B cell (primary cell): ENCODE data around the gene CCDC177. TPM values are rescaled to one million over a fixed set of nuclear protein-coding genes. Genes with fewer than 3 reads are reported as not detected.

Source experiments
- ATAC-seq: fragments of 200-7000 bp; cut with Tn5 transposase; one replicate; pipeline ENCODE4 v1.10.0; 2021; ENCODE audit warnings: low read depth, mild to moderate bottlenecking, moderate number of reproducible peaks, moderate library complexity
- CTCF ChIA-PET: fragments of 350-600 bp; sonication (Branson Sonifier 250); formaldehyde crosslinking; loops from one replicate; lab custom pipeline; 2021; ENCODE audit warnings: antibody characterized with exemption, inconsistent platforms; lab: Charles Lee
- POLR2A ChIA-PET: fragments of 350-600 bp; sonication (Branson Sonifier 250); formaldehyde crosslinking; loops from one replicate; lab custom pipeline; 2021; ENCODE audit warnings: antibody characterized with exemption; lab: Charles Lee
- DNase-seq: peaks from one replicate; pipeline ENCODE4 v3.0.0; 2013
- H2AFZ ChIP-seq: 2 replicates; pipeline ENCODE4 v1.6.1; 2012; ENCODE audit warnings: mild to moderate bottlenecking, low read depth, low read length; ENCODE audit not compliant: insufficient read depth, poor library complexity, severe bottlenecking
- H3K27ac ChIP-seq, 2 donors: 1 replicate in 1 of 2; 2 replicates in 1 of 2; pipeline ENCODE4 v1.5.1; 2012 to 2013; ENCODE audit warnings: low read length in 2 of 2, mild to moderate bottlenecking in 2 of 2, moderate library complexity in 1 of 2
- H3K27me3 ChIP-seq, 4 experiments: fragments of 200-600 bp in 1 of 4; sonication (generic) in 1 of 4; replicated peaks in 1 of 4; 1 replicate in 2 of 4; 2 replicates in 2 of 4; pipeline versions ENCODE4 v1.6.1 to v1.7.0; 2013 to 2016; ENCODE audit warnings: low read length in 3 of 4, mild to moderate bottlenecking in 2 of 4, mixed read lengths in 1 of 4, moderate library complexity in 1 of 4; ENCODE audit not compliant: insufficient read depth in 4 of 4, control insufficient read depth in 3 of 4; ENCODE audit errors: control extremely low read depth in 1 of 4
- H3K36me3 ChIP-seq, 2 experiments: replicated peaks in 1 of 2; 1 replicate in 1 of 2; 2 replicates in 1 of 2; pipeline versions ENCODE4 v1.6.1 to v1.7.1; 2013; ENCODE audit warnings: low read length in 1 of 2; ENCODE audit not compliant: insufficient read depth in 2 of 2, control insufficient read depth in 1 of 2; ENCODE audit errors: control extremely low read depth in 1 of 2, extremely low read depth in 1 of 2
- H3K4me1 ChIP-seq, 2 donors: fragments of 200-600 bp in 1 of 2; sonication (generic) in 1 of 2; 1 replicate in 1 of 2; 2 replicates in 1 of 2; pipeline versions ENCODE4 v1.5.1 to v1.6.1; 2013 to 2017; ENCODE audit warnings: low read length in 2 of 2; ENCODE audit not compliant: control insufficient read depth in 2 of 2, insufficient read depth in 2 of 2
- H3K4me2 ChIP-seq: replicated peaks from 2 replicates; pipeline ENCODE3; 2012; ENCODE audit warnings: mild to moderate bottlenecking, low read depth, low read length; ENCODE audit not compliant: poor library complexity, severe bottlenecking
- H3K4me3 ChIP-seq, 5 experiments: fragments of 200-600 bp in 1 of 5; sonication (generic) in 1 of 5; 1 replicate in 3 of 5; 2 replicates in 2 of 5; pipeline versions ENCODE4 v1.5.1 to v1.7.0; 2011 to 2016; ENCODE audit warnings: low read length in 4 of 5, mild to moderate bottlenecking in 4 of 5, low read depth in 2 of 5, control low read depth in 1 of 5, moderate library complexity in 1 of 5; ENCODE audit not compliant: insufficient read depth in 1 of 5; ENCODE audit errors: control extremely low read depth in 1 of 5, extremely low read depth in 1 of 5
- H3K79me2 ChIP-seq: fragments of 200-600 bp; sonication (generic); one replicate; pipeline ENCODE4 v1.6.0; 2016; ENCODE audit warnings: low read length; ENCODE audit not compliant: control insufficient read depth, insufficient read depth
- H3K9ac ChIP-seq: fragments of 200-600 bp; sonication (generic); 2 replicates; pipeline ENCODE4 v1.6.1; 2017; ENCODE audit warnings: mild to moderate bottlenecking, low read length, moderate library complexity
- H3K9me3 ChIP-seq, 3 donors: one replicate each; pipeline versions ENCODE4 v1.6.1 to v1.7.1; 2013; ENCODE audit warnings: low read length in 2 of 3; ENCODE audit not compliant: control insufficient read depth in 2 of 3, insufficient read depth in 1 of 3; ENCODE audit errors: control extremely low read depth in 1 of 3
- H4K20me1 ChIP-seq: 2 replicates; pipeline ENCODE4 v1.6.0; 2012; ENCODE audit warnings: mild to moderate bottlenecking, low read length; ENCODE audit not compliant: insufficient read depth, control insufficient read depth, poor library complexity, severe bottlenecking
- H3K27ac Mint-ChIP-seq: one replicate; pipeline ENCODE4 v1.8.0; 2021; ENCODE audit warnings: mixed read lengths
- H3K27me3 Mint-ChIP-seq: one replicate; pipeline ENCODE4 v1.8.0; 2021; ENCODE audit warnings: mixed read lengths
- H3K4me1 Mint-ChIP-seq: one replicate; pipeline ENCODE4 v1.8.0; 2021; ENCODE audit warnings: mixed read lengths
- H3K4me3 Mint-ChIP-seq: one replicate; pipeline ENCODE4 v1.8.0; 2021; ENCODE audit warnings: mixed read lengths
- H3K9me3 Mint-ChIP-seq: one replicate; pipeline ENCODE4 v1.8.0; 2022; ENCODE audit warnings: mixed read lengths; ENCODE audit not compliant: insufficient read depth
- CTCF ChIP-seq: fragments of 200-600 bp; IDR thresholded peaks from one replicate; pipeline ENCODE4 v1.8.0; 2022; ENCODE audit warnings: antibody characterized with exemption, mild to moderate bottlenecking
- EZH2 ChIP-seq: IDR thresholded peaks from 2 replicates; pipeline ENCODE4 v1.6.1; 2012; ENCODE audit warnings: borderline replicate concordance, low read depth, mild to moderate bottlenecking, moderate library complexity, low read length; ENCODE audit not compliant: insufficient read depth, poor library complexity, severe bottlenecking
- WGBS: methylation state at CpG from one replicate; pipeline ENCODE4 v1.1.5; 2013; ENCODE audit warnings: missing lambda C conversion rate; ENCODE audit not compliant: insufficient coverage; 5-methylcytosine and 5-hydroxymethylcytosine counted together
- intact Hi-C: fragments of 100-400 bp; cut with micrococcal nuclease; formaldehyde crosslinking; loops from one replicate; pipeline ENCODE4 v1.10.0; 2022
- polyA plus RNA-seq: library from polyadenylated mRNA; depleted of rRNA; stranded (reverse); fragments of >200 nt; gene quantifications from 2 replicates; pipeline ENCODE4 v1.2.3, GENCODE V29; 2012
- total RNA-seq, 2 donors: library from RNA; stranded (reverse); fragments of 120-200 nt in 1 of 2; gene quantifications; 1 replicate in 1 of 2; 2 replicates in 1 of 2; pipeline versions ENCODE4 v1.2.3 to v1.2.4, GENCODE V29; 2013 to 2022

CCDC177 gene
- total and polyA plus RNA-seq, 2 donors (not counting 1 experiment from before 2014, with no cell fraction given): not detected

DNA sequence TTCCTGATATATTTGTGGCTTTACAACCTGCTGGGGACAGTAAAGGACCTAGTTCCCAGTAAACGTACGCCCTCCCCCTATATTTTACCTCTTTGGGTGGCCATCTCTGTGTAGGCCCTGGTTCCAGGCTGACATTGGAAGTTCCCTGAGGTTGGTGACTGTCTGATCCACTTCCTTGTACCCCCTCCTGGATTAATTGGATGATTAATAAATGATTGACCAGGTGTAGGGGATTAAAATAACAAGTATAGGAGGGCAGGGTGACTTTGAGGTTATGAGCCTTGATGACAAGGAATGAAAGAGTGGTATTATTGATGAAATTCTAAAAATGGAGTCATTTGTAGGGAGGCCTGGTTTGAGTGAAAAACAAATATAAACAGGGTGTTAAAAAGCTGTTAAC, 46.3 kb upstream of the CCDC177 start:
- no peak overlapping the region for H3K9ac ChIP-seq
- no peaks in the 10 kb centered on the region for H3K36me3 ChIP-seq
- H3K4me1 ChIP-seq: peaks cover 94 to 95% of the 10 kb centered on the region in 2 donors
- POLR2A ChIA-PET: no interaction called here
- peaks cover 83% of the 10 kb centered on the region for H4K20me1 ChIP-seq
- H3K4me3 ChIP-seq: no peak overlapping the region
- peaks cover 90% of the 10 kb centered on the region for H3K4me1 Mint-ChIP-seq
- H3K4me2 ChIP-seq: peak overlapping the region; percentile 88
- DNase-seq: no peak
- H3K9me3 ChIP-seq: no peaks in the 10 kb centered on the region
- ATAC-seq: no peak
- H3K27me3 Mint-ChIP-seq: no peaks in the 10 kb centered on the region
- no peak overlapping the region for H2AFZ ChIP-seq
- no peaks in the 10 kb centered on the region for H3K27me3 ChIP-seq
- CTCF ChIA-PET: no interaction called here
- H3K4me3 Mint-ChIP-seq: no peak overlapping the region
- intact Hi-C loops: no loop called here
- no peaks in the 10 kb centered on the region for H3K9me3 Mint-ChIP-seq
- peak overlapping the region; percentile 59 for H3K27ac Mint-ChIP-seq
- H3K79me2 ChIP-seq: peaks cover 98% of the 10 kb centered on the region
- peak overlapping the region; percentile 27 to 92 for H3K27ac ChIP-seq
- no CpG with 5 or more reads among the region's 2 CpGs for WGBS
- TF ChIP-seq CTCF (no peak), EZH2 (no peak)

- peaks cover 90% of the 10 kb centered on the region for H3K79me2 ChIP-seq
- CTCF ChIA-PET: interaction anchor here (1.1 kb wide), 2 partner anchors 15 to 16 kb away, joined by 4 to 5 read pairs; no protein-coding TSS in a partner anchor
- ATAC-seq: no peak
Measured at GRCh38 chr14:69620211-69620611, 45.5 kb upstream of the CCDC177 start.

More at GRCh38 chr14:69620211-69620611, 45.5 kb upstream of the CCDC177 start:
- H3K4me3 ChIP-seq: no peak overlapping the region
- H3K27me3 ChIP-seq: no peaks in the 10 kb centered on the region
- no peaks in the 10 kb centered on the region for H3K36me3 ChIP-seq
- H4K20me1 ChIP-seq: peaks cover 80% of the 10 kb centered on the region
- H3K9ac ChIP-seq: peak overlapping the region; percentile 5
- H3K27ac ChIP-seq: peak overlapping the region; percentile 27 to 92
- H3K4me1 ChIP-seq: peaks cover 94 to 95% of the 10 kb centered on the region in 2 donors
- Mint-ChIP-seq H3K4me3 (peak overlapping the region; percentile 66), H3K27me3 (no peaks in the 10 kb centered on the region), H3K9me3 (no peaks in the 10 kb centered on the region), H3K27ac (peak overlapping the region; percentile 78), H3K4me1 (peaks cover 90% of the 10 kb centered on the region)
- no peaks in the 10 kb centered on the region for H3K9me3 ChIP-seq
- intact Hi-C loops: no loop called here
- 17% methylated on average over 1 of the region's 5 CpGs for WGBS
- H2AFZ ChIP-seq: no peak overlapping the region
- POLR2A ChIA-PET: interaction anchor here (0.6 kb wide), 1 partner anchor 19 kb away, joined by 9 read pairs; no protein-coding TSS in a partner anchor
- TF ChIP-seq CTCF (no peak), EZH2 (no peak)
- peak overlapping the region; percentile 88 for H3K4me2 ChIP-seq
- DNase-seq: peak; percentile 36
